HEK293 (cell line): ENCODE measurements around the gene MYLK.
A peak's percentile ranks its signal among the peaks of the same experiment; 100 is the strongest.

Source experiments
- EGR2 ChIP-seq: fragments of 450-650 bp; formaldehyde crosslinking; IDR thresholded peaks from 2 replicates; pipeline ENCODE4 v1.5.1; 2016; ENCODE audit warnings: low read depth, missing biosample characterization, missing genetic modification characterization
- FEZF1 ChIP-seq: fragments of 450-650 bp; formaldehyde crosslinking; IDR thresholded peaks from 2 replicates; pipeline ENCODE4 v1.5.1; 2016; ENCODE audit warnings: missing biosample characterization, missing genetic modification characterization
- GLIS1 ChIP-seq: fragments of 450-650 bp; formaldehyde crosslinking; IDR thresholded peaks from 2 replicates; pipeline ENCODE4 v1.5.1; 2016; ENCODE audit warnings: missing biosample characterization, missing genetic modification characterization
- IKZF3 ChIP-seq: fragments of 450-650 bp; IDR thresholded peaks from 2 replicates; pipeline ENCODE4 v1.5.0; 2018; ENCODE audit warnings: missing biosample characterization, mild to moderate bottlenecking, missing genetic modification characterization, moderate library complexity
- KLF9 ChIP-seq: fragments of 450-650 bp; formaldehyde crosslinking; IDR thresholded peaks from 2 replicates; pipeline ENCODE4 v1.5.1; 2016; ENCODE audit warnings: missing biosample characterization, missing genetic modification characterization, low read depth
- MZF1 ChIP-seq: fragments of 450-650 bp; formaldehyde crosslinking; IDR thresholded peaks from 2 replicates; pipeline ENCODE4 v1.5.1; 2017; ENCODE audit warnings: missing biosample characterization, missing genetic modification characterization, borderline replicate concordance
- SP2 ChIP-seq: fragments of 450-650 bp; formaldehyde crosslinking; IDR thresholded peaks from 2 replicates; pipeline ENCODE4 v1.5.1; 2016; ENCODE audit warnings: missing biosample characterization, missing genetic modification characterization
- TRIM28 ChIP-seq: IDR thresholded peaks from 2 replicates; pipeline ENCODE4 v1.6.1; 2011; ENCODE audit warnings: low read length, control low read depth, borderline replicate concordance
- ZBTB17 ChIP-seq: fragments of 450-650 bp; formaldehyde crosslinking; IDR thresholded peaks from 2 replicates; pipeline ENCODE4 v1.5.1; 2016; ENCODE audit warnings: missing biosample characterization, missing genetic modification characterization
- ZIC2 ChIP-seq: fragments of 450-650 bp; formaldehyde crosslinking; IDR thresholded peaks from 2 replicates; pipeline ENCODE4 v1.5.1; 2016; ENCODE audit warnings: missing biosample characterization, missing genetic modification characterization
- ZNF292 ChIP-seq: fragments of 450-650 bp; formaldehyde crosslinking; IDR thresholded peaks from 2 replicates; pipeline ENCODE4 v1.5.1; 2016; ENCODE audit warnings: low read depth, missing biosample characterization, missing genetic modification characterization, borderline replicate concordance
- ZNF311 ChIP-seq: fragments of 450-650 bp; formaldehyde crosslinking; IDR thresholded peaks from 2 replicates; pipeline ENCODE4 v1.5.1; 2017; ENCODE audit warnings: missing biosample characterization, missing genetic modification characterization, borderline replicate concordance
- ZNF341 ChIP-seq: fragments of 450-650 bp; formaldehyde crosslinking; IDR thresholded peaks from 2 replicates; pipeline ENCODE4; 2016; ENCODE audit warnings: low read depth, missing biosample characterization, missing genetic modification characterization
- ZNF548 ChIP-seq: fragments of 450-650 bp; formaldehyde crosslinking; IDR thresholded peaks from 2 replicates; pipeline ENCODE4 v1.5.1; 2016; ENCODE audit warnings: missing biosample characterization, missing genetic modification characterization
- ZNF560 ChIP-seq: fragments of 450-650 bp; formaldehyde crosslinking; IDR thresholded peaks from 2 replicates; pipeline ENCODE4 v1.5.1; 2017; ENCODE audit warnings: missing biosample characterization, missing genetic modification characterization, borderline replicate concordance
- ZNF561 ChIP-seq: fragments of 450-650 bp; IDR thresholded peaks from 2 replicates; pipeline ENCODE4 v1.5.1; 2018; ENCODE audit warnings: missing biosample characterization, missing genetic modification characterization, borderline replicate concordance
- ZNF600 ChIP-seq: fragments of 450-650 bp; formaldehyde crosslinking; IDR thresholded peaks from 2 replicates; pipeline ENCODE4 v1.5.1; 2016; ENCODE audit warnings: missing biosample characterization, missing genetic modification characterization
- ZNF623 ChIP-seq: fragments of 450-650 bp; formaldehyde crosslinking; IDR thresholded peaks from 2 replicates; pipeline ENCODE4 v1.5.1; 2016; ENCODE audit warnings: missing biosample characterization, missing genetic modification characterization
- ZNF624 ChIP-seq: fragments of 450-650 bp; formaldehyde crosslinking; IDR thresholded peaks from 2 replicates; pipeline ENCODE4 v1.5.1; 2017; ENCODE audit warnings: missing biosample characterization, missing genetic modification characterization
- ZNF654 ChIP-seq: fragments of 450-650 bp; formaldehyde crosslinking; IDR thresholded peaks from 2 replicates; pipeline ENCODE4 v1.5.1; 2016; ENCODE audit warnings: low read depth, missing biosample characterization, missing genetic modification characterization
- ZNF677 ChIP-seq: fragments of 450-650 bp; IDR thresholded peaks from 2 replicates; pipeline ENCODE4 v1.5.0; 2018; ENCODE audit warnings: missing biosample characterization, mild to moderate bottlenecking, missing genetic modification characterization, moderate library complexity
- ZNF707 ChIP-seq: fragments of 450-650 bp; formaldehyde crosslinking; IDR thresholded peaks from 2 replicates; pipeline ENCODE4 v1.5.1; 2016; ENCODE audit warnings: missing biosample characterization, missing genetic modification characterization
- ZSCAN23 ChIP-seq: fragments of 450-650 bp; formaldehyde crosslinking; IDR thresholded peaks from 2 replicates; pipeline ENCODE4 v1.5.1; 2016; ENCODE audit warnings: missing biosample characterization, missing genetic modification characterization
- TF ChIP-seq, protein P1 (sequence below): fragments of 450-650 bp; formaldehyde crosslinking; IDR thresholded peaks from 2 replicates; pipeline ENCODE4 v1.5.1; 2016; ENCODE audit warnings: missing biosample characterization, missing genetic modification characterization
- TF ChIP-seq, protein P2 (sequence below): fragments of 450-650 bp; formaldehyde crosslinking; IDR thresholded peaks from 2 replicates; pipeline ENCODE4 v1.5.1; 2016; ENCODE audit warnings: missing biosample characterization, missing genetic modification characterization, low read depth
- TF ChIP-seq, protein P3 (sequence below): fragments of 450-650 bp; formaldehyde crosslinking; IDR thresholded peaks from 2 replicates; pipeline ENCODE4 v1.5.1; 2016; ENCODE audit warnings: missing biosample characterization, missing genetic modification characterization

MYLK gene

DNA sequence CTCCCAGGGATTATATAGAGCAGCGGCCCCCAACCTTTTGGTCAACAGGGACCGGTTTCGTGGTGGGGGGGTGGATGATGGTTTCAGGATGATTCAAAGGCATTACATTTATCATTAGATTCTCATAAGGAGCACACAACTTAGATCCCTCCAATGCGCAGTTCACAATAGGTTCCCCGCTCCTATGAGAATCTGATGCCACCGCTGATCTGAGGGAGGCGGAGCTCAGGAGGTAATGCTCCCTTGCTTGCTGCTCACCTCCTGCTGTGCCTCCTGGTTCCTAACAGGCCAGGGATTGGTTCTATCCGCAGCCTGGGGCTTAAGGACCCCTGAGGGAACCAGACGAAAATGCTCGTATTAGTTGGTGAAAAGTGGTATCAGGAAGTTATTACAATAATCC, 298.0 kb downstream of the MYLK start (continued):
- TF ChIP-seq SP2 (tag by site-specific recombination) (peak; percentile 44), ZIC2 (tag by site-specific recombination) (peak; percentile 76), ZNF341 (tag by site-specific recombination) (peak; percentile 89), ZNF623 (tag by site-specific recombination) (no peak), ZNF600 (no peak), ZNF311 (no peak), ZNF707 (tag by site-specific recombination) (no peak), ZNF677 (tag by site-specific recombination) (no peak), FEZF1 (tag by site-specific recombination) (peak; percentile 38), ZSCAN23 (no peak), TRIM28 (peak; percentile 25; the same call in 1 of the 2 replicates), MZF1 (tag by site-specific recombination) (no peak), ZNF654 (tag by site-specific recombination) (no peak), ZNF624 (tag by site-specific recombination) (no peak), KLF9 (no peak), ZNF292 (tag by site-specific recombination) (no peak), EGR2 (tag by site-specific recombination) (no peak), ZNF548 (no peak), IKZF3 (tag by site-specific recombination) (peak; percentile 80), ZNF560 (tag by site-specific recombination) (no peak), ZBTB17 (peak; percentile 55; the same call in 1 of the 2 replicates), ZNF561 (tag by site-specific recombination) (no peak), GLIS1 (peak; percentile 88)
- TF ChIP-seq, protein P1, sequence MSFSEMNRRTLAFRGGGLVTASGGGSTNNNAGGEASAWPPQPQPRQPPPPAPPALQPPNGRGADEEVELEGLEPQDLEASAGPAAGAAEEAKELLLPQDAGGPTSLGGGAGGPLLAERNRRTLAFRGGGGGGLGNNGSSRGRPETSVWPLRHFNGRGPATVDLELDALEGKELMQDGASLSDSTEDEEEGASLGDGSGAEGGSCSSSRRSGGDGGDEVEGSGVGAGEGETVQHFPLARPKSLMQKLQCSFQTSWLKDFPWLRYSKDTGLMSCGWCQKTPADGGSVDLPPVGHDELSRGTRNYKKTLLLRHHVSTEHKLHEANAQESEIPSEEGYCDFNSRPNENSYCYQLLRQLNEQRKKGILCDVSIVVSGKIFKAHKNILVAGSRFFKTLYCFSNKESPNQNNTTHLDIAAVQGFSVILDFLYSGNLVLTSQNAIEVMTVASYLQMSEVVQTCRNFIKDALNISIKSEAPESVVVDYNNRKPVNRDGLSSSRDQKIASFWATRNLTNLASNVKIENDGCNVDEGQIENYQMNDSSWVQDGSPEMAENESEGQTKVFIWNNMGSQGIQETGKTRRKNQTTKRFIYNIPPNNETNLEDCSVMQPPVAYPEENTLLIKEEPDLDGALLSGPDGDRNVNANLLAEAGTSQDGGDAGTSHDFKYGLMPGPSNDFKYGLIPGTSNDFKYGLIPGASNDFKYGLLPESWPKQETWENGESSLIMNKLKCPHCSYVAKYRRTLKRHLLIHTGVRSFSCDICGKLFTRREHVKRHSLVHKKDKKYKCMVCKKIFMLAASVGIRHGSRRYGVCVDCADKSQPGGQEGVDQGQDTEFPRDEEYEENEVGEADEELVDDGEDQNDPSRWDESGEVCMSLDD (tag by site-specific recombination), result no peak
- TF ChIP-seq, protein P2, sequence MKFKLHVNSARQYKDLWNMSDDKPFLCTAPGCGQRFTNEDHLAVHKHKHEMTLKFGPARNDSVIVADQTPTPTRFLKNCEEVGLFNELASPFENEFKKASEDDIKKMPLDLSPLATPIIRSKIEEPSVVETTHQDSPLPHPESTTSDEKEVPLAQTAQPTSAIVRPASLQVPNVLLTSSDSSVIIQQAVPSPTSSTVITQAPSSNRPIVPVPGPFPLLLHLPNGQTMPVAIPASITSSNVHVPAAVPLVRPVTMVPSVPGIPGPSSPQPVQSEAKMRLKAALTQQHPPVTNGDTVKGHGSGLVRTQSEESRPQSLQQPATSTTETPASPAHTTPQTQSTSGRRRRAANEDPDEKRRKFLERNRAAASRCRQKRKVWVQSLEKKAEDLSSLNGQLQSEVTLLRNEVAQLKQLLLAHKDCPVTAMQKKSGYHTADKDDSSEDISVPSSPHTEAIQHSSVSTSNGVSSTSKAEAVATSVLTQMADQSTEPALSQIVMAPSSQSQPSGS (tag by site-specific recombination), result no peak
- TF ChIP-seq, protein P3, sequence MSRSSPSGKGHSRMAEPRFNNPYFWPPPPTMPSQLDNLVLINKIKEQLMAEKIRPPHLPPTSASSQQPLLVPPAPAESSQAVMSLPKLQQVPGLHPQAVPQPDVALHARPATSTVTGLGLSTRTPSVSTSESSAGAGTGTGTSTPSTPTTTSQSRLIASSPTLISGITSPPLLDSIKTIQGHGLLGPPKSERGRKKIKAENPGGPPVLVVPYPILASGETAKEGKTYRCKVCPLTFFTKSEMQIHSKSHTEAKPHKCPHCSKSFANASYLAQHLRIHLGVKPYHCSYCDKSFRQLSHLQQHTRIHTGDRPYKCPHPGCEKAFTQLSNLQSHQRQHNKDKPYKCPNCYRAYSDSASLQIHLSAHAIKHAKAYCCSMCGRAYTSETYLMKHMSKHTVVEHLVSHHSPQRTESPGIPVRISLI, result no peak
